B cell (primary cell): ENCODE measurements around the gene TENM3.

Source experiments
- EZH2 ChIP-seq: IDR thresholded peaks from 2 replicates; pipeline ENCODE4 v1.6.1; 2012; ENCODE audit warnings: borderline replicate concordance, low read depth, mild to moderate bottlenecking, moderate library complexity, low read length; ENCODE audit not compliant: insufficient read depth, poor library complexity, severe bottlenecking
- TF ChIP-seq, protein P1 (sequence below): fragments of 200-600 bp; IDR thresholded peaks from one replicate; pipeline ENCODE4 v1.8.0; 2022; ENCODE audit warnings: antibody characterized with exemption, mild to moderate bottlenecking

- TF ChIP-seq, protein P1, sequence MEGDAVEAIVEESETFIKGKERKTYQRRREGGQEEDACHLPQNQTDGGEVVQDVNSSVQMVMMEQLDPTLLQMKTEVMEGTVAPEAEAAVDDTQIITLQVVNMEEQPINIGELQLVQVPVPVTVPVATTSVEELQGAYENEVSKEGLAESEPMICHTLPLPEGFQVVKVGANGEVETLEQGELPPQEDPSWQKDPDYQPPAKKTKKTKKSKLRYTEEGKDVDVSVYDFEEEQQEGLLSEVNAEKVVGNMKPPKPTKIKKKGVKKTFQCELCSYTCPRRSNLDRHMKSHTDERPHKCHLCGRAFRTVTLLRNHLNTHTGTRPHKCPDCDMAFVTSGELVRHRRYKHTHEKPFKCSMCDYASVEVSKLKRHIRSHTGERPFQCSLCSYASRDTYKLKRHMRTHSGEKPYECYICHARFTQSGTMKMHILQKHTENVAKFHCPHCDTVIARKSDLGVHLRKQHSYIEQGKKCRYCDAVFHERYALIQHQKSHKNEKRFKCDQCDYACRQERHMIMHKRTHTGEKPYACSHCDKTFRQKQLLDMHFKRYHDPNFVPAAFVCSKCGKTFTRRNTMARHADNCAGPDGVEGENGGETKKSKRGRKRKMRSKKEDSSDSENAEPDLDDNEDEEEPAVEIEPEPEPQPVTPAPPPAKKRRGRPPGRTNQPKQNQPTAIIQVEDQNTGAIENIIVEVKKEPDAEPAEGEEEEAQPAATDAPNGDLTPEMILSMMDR, result no peak
- TF ChIP-seq EZH2, result no peak
Observed at GRCh38 chr4:182451441-182451840, 208.2 kb downstream of the TENM3 start.
